Measurements from ENCODE around the gene FAM32A.

DNA sequence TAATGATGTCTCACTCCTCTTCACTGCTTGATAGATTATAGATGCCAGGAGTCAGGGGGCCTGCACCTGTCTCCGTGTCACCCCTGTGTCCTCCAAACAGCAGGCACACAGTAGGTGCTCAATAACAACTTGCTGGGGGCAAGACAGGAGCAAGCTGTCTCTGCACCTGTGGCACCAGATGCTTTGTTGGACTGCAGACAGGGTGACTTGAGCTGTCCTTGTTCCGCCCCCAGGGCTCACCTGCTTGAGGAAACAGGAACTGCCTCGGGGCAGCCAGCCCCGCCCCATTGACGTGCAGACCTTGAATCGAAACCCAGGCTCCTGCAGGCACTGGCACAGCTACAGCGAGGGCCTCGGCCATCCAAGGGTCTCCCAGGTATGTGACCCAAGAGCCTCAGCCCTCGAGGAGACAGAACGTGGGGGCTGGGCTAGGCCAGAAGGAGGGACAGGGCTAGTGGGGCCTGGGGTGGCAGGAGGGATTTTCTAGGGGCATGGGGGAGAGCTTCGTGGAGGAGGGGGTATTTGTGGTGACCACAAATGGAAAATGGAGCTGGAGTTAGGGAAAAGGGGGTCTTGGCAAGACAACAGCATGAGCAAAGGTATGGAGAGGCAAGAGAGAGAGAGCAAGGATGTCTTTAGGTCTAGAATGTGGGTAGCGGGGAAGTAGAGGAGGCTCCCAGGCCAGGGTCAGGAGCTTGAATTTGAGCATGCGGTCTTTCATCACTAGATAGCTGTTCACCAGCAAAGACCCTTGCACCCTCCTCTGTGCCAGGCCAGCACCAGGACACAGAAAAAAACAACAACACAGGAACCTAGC is 41.6 kb upstream of the FAM32A start, which contains the start of gene HSH2D:
- TF ChIP-seq ZNF274 (IDR thresholded peaks at IDR 0.05; ENCODE audit: low read depth, low read length) (no peak), SUZ12 (IDR thresholded peaks at IDR 0.05; ENCODE audit: extremely low read depth, insufficient read depth, insufficient read length) (no peak), YY1 (IDR thresholded peaks at IDR 0.05; ENCODE audit: insufficient read depth, insufficient read length) (no peak)
